GM12878 (cell line): ENCODE measurements around the gene ADGRE3. TPM values are rescaled to one million over a fixed set of nuclear protein-coding genes. Genes with fewer than 3 reads are reported as not detected.

ENCODE experiments used
- ATF7 ChIP-seq: fragments of 450-650 bp; IDR thresholded peaks from 2 replicates; pipeline ENCODE4 v1.6.1; 2016; ENCODE audit warnings: low read depth, mild to moderate bottlenecking
- BACH1 ChIP-seq: fragments of 450-650 bp; IDR thresholded peaks from 2 replicates; pipeline ENCODE4 v1.6.1; 2017; ENCODE audit warnings: mild to moderate bottlenecking, borderline replicate concordance
- CBFB ChIP-seq: IDR thresholded peaks from 2 replicates; pipeline ENCODE4 v1.6.1; 2016; ENCODE audit warnings: antibody characterized with exemption, low read depth
- CHD1 ChIP-seq: IDR thresholded peaks from 2 replicates; pipeline ENCODE4 v1.6.1; 2012; ENCODE audit warnings: low read depth, low read length, improper control_type of control experiment
- EZH2 ChIP-seq: IDR thresholded peaks from 2 replicates; pipeline ENCODE4 v1.6.1; 2012; ENCODE audit warnings: low read depth, mild to moderate bottlenecking, control low read depth, inconsistent platforms, low read length, borderline replicate concordance; ENCODE audit not compliant: control insufficient read depth
- FOXK2 ChIP-seq: fragments of 450-650 bp; IDR thresholded peaks from 2 replicates; pipeline ENCODE4 v1.6.1; 2017; ENCODE audit warnings: mild to moderate bottlenecking, moderate library complexity
- GATAD2B ChIP-seq: fragments of 450-650 bp; conservative IDR thresholded peaks from 2 replicates; pipeline ENCODE4 v1.6.1; 2017; ENCODE audit warnings: low read depth, mild to moderate bottlenecking, moderate library complexity
- HDAC6 ChIP-seq: fragments of 200-600 bp; sonication (generic); IDR thresholded peaks from one replicate; pipeline ENCODE4 v1.8.0; 2017; ENCODE audit warnings: antibody characterized with exemption; ENCODE audit not compliant: unreplicated experiment
- HSF1 ChIP-seq: fragments of 150-350 bp; IDR thresholded peaks from 2 replicates; pipeline ENCODE4 v1.6.1; 2014; ENCODE audit warnings: mild to moderate bottlenecking, low read depth, low read length
- IRF5 ChIP-seq: fragments of 450-650 bp; IDR thresholded peaks from 2 replicates; pipeline ENCODE4 v1.6.1; 2017; ENCODE audit warnings: borderline replicate concordance
- MTA2 ChIP-seq: fragments of 450-650 bp; IDR thresholded peaks from 2 replicates; pipeline ENCODE4 v1.6.1; 2016; ENCODE audit warnings: low read depth, mild to moderate bottlenecking, moderate library complexity
- MYB ChIP-seq: fragments of 150-350 bp; IDR thresholded peaks from 2 replicates; pipeline ENCODE4 v1.6.1; 2014; ENCODE audit warnings: mild to moderate bottlenecking, low read depth, low read length, borderline replicate concordance
- NFYB ChIP-seq: IDR thresholded peaks from 2 replicates; pipeline ENCODE4 v1.6.1; 2011; ENCODE audit warnings: low read depth, mild to moderate bottlenecking, low read length, improper control_type of control experiment, moderate library complexity; ENCODE audit not compliant: insufficient read depth
- NR2C1 ChIP-seq: fragments of 450-650 bp; IDR thresholded peaks from 2 replicates; pipeline ENCODE4 v1.6.1; 2017; ENCODE audit warnings: antibody characterized with exemption, mild to moderate bottlenecking, moderate library complexity
- PAX8 ChIP-seq: fragments of 450-650 bp; IDR thresholded peaks from 2 replicates; pipeline ENCODE4 v1.6.1; 2017; ENCODE audit warnings: mild to moderate bottlenecking, moderate library complexity
- POLR2AphosphoS2 ChIP-seq: IDR thresholded peaks from 2 replicates; pipeline ENCODE4 v1.6.1; 2011; ENCODE audit warnings: low read depth, mild to moderate bottlenecking, low read length, improper control_type of control experiment, moderate library complexity
- REST ChIP-seq: IDR thresholded peaks from 2 replicates; pipeline ENCODE4 v1.6.1; 2012; ENCODE audit warnings: mild to moderate bottlenecking, low read depth, low read length
- SREBF1 ChIP-seq: IDR thresholded peaks from 2 replicates; pipeline ENCODE4 v1.6.1; 2012; ENCODE audit warnings: mild to moderate bottlenecking, low read length
- SREBF2 ChIP-seq: IDR thresholded peaks from 2 replicates; pipeline ENCODE4 v1.6.1; 2012; ENCODE audit warnings: mild to moderate bottlenecking, low read length
- STAT1 ChIP-seq: fragments of 450-650 bp; conservative IDR thresholded peaks from 2 replicates; pipeline ENCODE4 v1.6.1; 2014; ENCODE audit warnings: antibody characterized with exemption, mild to moderate bottlenecking
- ZNF207 ChIP-seq: fragments of 450-650 bp; IDR thresholded peaks from 2 replicates; pipeline ENCODE4 v1.6.1; 2014; ENCODE audit warnings: antibody characterized with exemption, mild to moderate bottlenecking, borderline replicate concordance
- ZNF592 ChIP-seq: fragments of 450-650 bp; IDR thresholded peaks from 2 replicates; pipeline ENCODE4 v1.6.1; 2017; ENCODE audit warnings: mild to moderate bottlenecking, moderate library complexity
- ZZZ3 ChIP-seq: IDR thresholded peaks from 2 replicates; pipeline ENCODE4 v1.6.1; 2011; ENCODE audit warnings: low read depth; ENCODE audit not compliant: control insufficient read depth, insufficient read length
- polyA plus RNA-seq, 11 experiments: library from polyadenylated mRNA; depleted of rRNA in 4 of 11; unstranded in 6 of 11; stranded (reverse) in 5 of 11; fragments of >200 nt; fragmentation: Nextera tagmentation in 4 of 11; fragmentation: Illumina TruSeq in 1 of 11; extraction: Ambion mirVana in 4 of 11; extraction: Trizol in 1 of 11; gene quantifications; 1 replicate in 1 of 11; 2 replicates in 10 of 11; pipeline versions ENCODE4 v1.2.1 to v1.2.3, GENCODE V29; 2011 to 2016; ENCODE audit warnings: inconsistent platforms in 2 of 11, missing spikeins in 2 of 11, low read depth in 1 of 11
- total RNA-seq, 4 experiments: library from RNA; depleted of rRNA in 3 of 4; stranded (reverse); fragments of >200 nt in 3 of 4; fragmentation: Illumina TruSeq in 1 of 4; extraction: Trizol in 1 of 4; gene quantifications; 2 replicates each; pipeline versions ENCODE4 v1.2.1 to v1.2.3, GENCODE V29; 2013 to 2021

Gene ADGRE3
- total and polyA plus RNA-seq, 10 of the 15 experiments (the other 5 are each of a cell fraction or from before 2014, with no cell fraction given): 0.04 to 0.10 (median 0.05) TPM; not detected in 6

DNA sequence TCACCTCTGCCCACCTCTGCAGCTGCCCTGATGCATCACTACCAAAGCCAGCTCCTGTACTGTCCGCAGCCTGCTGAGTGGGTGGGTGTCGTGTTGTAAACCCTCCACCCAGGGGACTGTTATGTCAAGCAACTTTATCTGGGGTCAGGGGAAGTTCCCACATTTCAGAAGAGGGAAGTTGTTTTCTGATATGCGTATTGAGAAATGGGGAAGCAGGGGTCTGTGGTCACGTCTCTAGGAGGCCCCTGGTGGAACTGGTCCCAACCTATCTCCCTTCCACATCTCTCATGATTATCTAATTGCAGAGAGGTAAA is 60.6 kb downstream of the ADGRE3 start (continued):
- TF ChIP-seq ZNF207 (no peak), STAT1 (no peak), PAX8 (no peak), MTA2 (peak; percentile 79), NR2C1 (no peak), NFYB (no peak), ZNF592 (no peak), CHD1 (no peak), GATAD2B (peak; percentile 89), HSF1 (no peak), ATF7 (peak; percentile 54; the same call in 1 of the 2 replicates), POLR2AphosphoS2 (no peak), CBFB (peak; percentile 47; the same call in 1 of the 2 replicates), HDAC6 (no peak), MYB (no peak), FOXK2 (peak; percentile 36; the same call in 1 of the 2 replicates), EZH2 (no peak), IRF5 (no peak), REST (no peak), BACH1 (peak; percentile 25; the same call in 1 of the 2 replicates), SREBF2 (no peak), ZZZ3 (no peak), SREBF1 (no peak)
